ENCODE measurements around the gene NOL7. TPM values are rescaled to one million over a fixed set of nuclear protein-coding genes. Genes with fewer than 3 reads are reported as not detected.

NOL7 gene
- total and polyA plus RNA-seq, 2 of the 13 experiments (the other 11 are each of a cell fraction or from before 2014, with no cell fraction given) = 37.8 to 186 TPM

GRCh38 chr6:13574571-13575376 is 40.4 kb upstream of the NOL7 start, which contains the start of gene SIRT5 (continued):
- TF ChIP-seq PRDM15 (CRISPR knock-in tag; IDR thresholded peaks at IDR 0.05) = no peak
- no peak for TF ChIP-seq SUZ12 (IDR thresholded peaks at IDR 0.05; ENCODE audit: low read depth, low read length)
- TF ChIP-seq JUNB (CRISPR knock-in tag; IDR thresholded peaks at IDR 0.05; ENCODE audit: borderline replicate concordance) = no peak
- TF ChIP-seq ZNF329 (CRISPR knock-in tag; IDR thresholded peaks at IDR 0.05; ENCODE audit: low read depth) = peak; percentile 20; the same call in 1 of the 2 replicates
- peak; percentile 75 for TF ChIP-seq HOMEZ (CRISPR knock-in tag; IDR thresholded peaks at IDR 0.05; ENCODE audit: low read depth)
- peak; percentile 89 for TF ChIP-seq RXRA (CRISPR knock-in tag; IDR thresholded peaks at IDR 0.05)
- TF ChIP-seq ZFP1 (CRISPR knock-in tag; IDR thresholded peaks at IDR 0.05) = peak; percentile 30; the same call in 1 of the 2 replicates
- no peak for TF ChIP-seq CENPT (CRISPR knock-in tag; IDR thresholded peaks at IDR 0.05; ENCODE audit: low read depth)
- no peak for TF ChIP-seq CSRNP2 (CRISPR knock-in tag; conservative IDR thresholded peaks at IDR 0.05; ENCODE audit: low read depth)
- TF ChIP-seq RXRB (CRISPR knock-in tag; IDR thresholded peaks at IDR 0.05; ENCODE audit: borderline replicate concordance) = peak; percentile 93
- TF ChIP-seq TEAD2 (CRISPR knock-in tag; IDR thresholded peaks at IDR 0.05) = peak; percentile 72; the same call in 1 of the 2 replicates
- peak; percentile 90 for TF ChIP-seq ZNF333 (CRISPR knock-in tag; IDR thresholded peaks at IDR 0.05; ENCODE audit: borderline replicate concordance)
- no peak for TF ChIP-seq ZBTB1 (CRISPR knock-in tag; IDR thresholded peaks at IDR 0.05; ENCODE audit: borderline replicate concordance)
- no peak for TF ChIP-seq ZNF549 (CRISPR knock-in tag; IDR thresholded peaks at IDR 0.05)
- TF ChIP-seq RFX3 (CRISPR knock-in tag; IDR thresholded peaks at IDR 0.05) = no peak
- TF ChIP-seq FOXP4 (CRISPR knock-in tag; IDR thresholded peaks at IDR 0.05) = peak; percentile 87
- peak; percentile 83; the same call in 1 of the 2 replicates for TF ChIP-seq NR1H2 (CRISPR knock-in tag; IDR thresholded peaks at IDR 0.05; ENCODE audit: borderline replicate concordance, low read depth)
- peak; percentile 96 for TF ChIP-seq ZNF547 (CRISPR knock-in tag; IDR thresholded peaks at IDR 0.05)
- TF ChIP-seq EP300 (IDR thresholded peaks at IDR 0.05; ENCODE audit: low read depth in 2 of 2, low read length in 2 of 2) = peak in 1 of 2 experiments; percentile 71; a peak in 2 of 4 replicates
- TF ChIP-seq EP300 (CRISPR knock-in tag; IDR thresholded peaks at IDR 0.05; ENCODE audit: borderline replicate concordance) = peak; percentile 9; the same call in 1 of the 2 replicates
- no peak for TF ChIP-seq PHB2 (IDR thresholded peaks at IDR 0.05; ENCODE audit: partially characterized antibody)
